ENCODE data around the gene AUTS2.
A peak's percentile ranks its signal among the peaks of the same experiment; 100 is the strongest.

AUTS2 gene

GRCh38 chr7:69883399-69883891, 285.2 kb downstream of the AUTS2 start:
- Histone ChIP-seq H2AFZ (ENCODE audit: low read depth, low read length, severe bottlenecking) (no peak overlapping the region), H3K9ac (ENCODE audit: low read length) (no peak overlapping the region), H3K36me3 (ENCODE audit: low read length) (no peaks in the 10 kb centered on the region), H3K79me2 (ENCODE audit: insufficient read depth, low read length) (peaks cover 4% of the 10 kb centered on the region; the same call in 1 of the 2 replicates), H4K20me1 (ENCODE audit: low read depth, low read length) (0 out of 2 replicates have a peak, but pooled peaks cover 4% of the 10 kb centered on the region), H3K27me3 (ENCODE audit: low read length) (no peaks in the 10 kb centered on the region), H3F3A (ENCODE audit: insufficient read depth) (peaks cover 9% of the 10 kb centered on the region; the same call in 1 of the 2 replicates), H3K9me2 (replicated peaks; ENCODE audit: insufficient read depth, low read length) (no peaks in the 10 kb centered on the region), H3K9me3 (ENCODE audit: insufficient read depth, low read length) (no peaks in the 10 kb centered on the region), H3K27ac (ENCODE audit: low read depth, low read length) (no peak overlapping the region), H3K4me3 (ENCODE audit: insufficient read depth, low read length, poor library complexity, severe bottlenecking) (no peak overlapping the region), H3K4me2 (ENCODE audit: low read depth, low read length, poor library complexity, severe bottlenecking) (no peak overlapping the region)
- TF ChIP-seq EZH2phosphoT487 (conservative IDR thresholded peaks at IDR 0.05; ENCODE audit: low read length), result no peak
- TF ChIP-seq, protein P1, sequence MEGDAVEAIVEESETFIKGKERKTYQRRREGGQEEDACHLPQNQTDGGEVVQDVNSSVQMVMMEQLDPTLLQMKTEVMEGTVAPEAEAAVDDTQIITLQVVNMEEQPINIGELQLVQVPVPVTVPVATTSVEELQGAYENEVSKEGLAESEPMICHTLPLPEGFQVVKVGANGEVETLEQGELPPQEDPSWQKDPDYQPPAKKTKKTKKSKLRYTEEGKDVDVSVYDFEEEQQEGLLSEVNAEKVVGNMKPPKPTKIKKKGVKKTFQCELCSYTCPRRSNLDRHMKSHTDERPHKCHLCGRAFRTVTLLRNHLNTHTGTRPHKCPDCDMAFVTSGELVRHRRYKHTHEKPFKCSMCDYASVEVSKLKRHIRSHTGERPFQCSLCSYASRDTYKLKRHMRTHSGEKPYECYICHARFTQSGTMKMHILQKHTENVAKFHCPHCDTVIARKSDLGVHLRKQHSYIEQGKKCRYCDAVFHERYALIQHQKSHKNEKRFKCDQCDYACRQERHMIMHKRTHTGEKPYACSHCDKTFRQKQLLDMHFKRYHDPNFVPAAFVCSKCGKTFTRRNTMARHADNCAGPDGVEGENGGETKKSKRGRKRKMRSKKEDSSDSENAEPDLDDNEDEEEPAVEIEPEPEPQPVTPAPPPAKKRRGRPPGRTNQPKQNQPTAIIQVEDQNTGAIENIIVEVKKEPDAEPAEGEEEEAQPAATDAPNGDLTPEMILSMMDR (IDR thresholded peaks at IDR 0.05; ENCODE audit: insufficient read depth, low read length, poor library complexity, severe bottlenecking), result no peak

DNA sequence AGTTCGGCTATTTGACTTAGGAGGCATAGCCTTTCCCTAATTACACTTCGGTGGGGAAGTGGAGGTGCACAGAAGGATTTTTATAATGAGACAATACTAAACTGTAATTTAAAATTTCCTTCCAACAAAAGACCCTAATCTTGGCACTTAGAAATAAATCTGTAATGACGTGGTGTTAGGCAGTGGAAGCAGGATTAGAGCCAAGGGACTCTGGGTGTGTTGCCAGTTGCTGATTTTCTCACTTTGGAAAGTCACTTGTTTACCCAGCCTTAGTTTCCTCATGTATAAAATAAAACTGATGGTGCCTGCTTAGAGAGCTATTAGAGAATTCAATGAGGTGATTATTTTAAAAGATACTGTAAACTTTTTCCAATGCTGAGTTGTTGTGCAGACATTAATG, 287.2 kb downstream of the AUTS2 start:
- H3F3A ChIP-seq (ENCODE audit: insufficient read depth), result peaks cover 14% of the 10 kb centered on the region; the same call in 1 of the 2 replicates
- TF ChIP-seq, protein P1 (IDR thresholded peaks at IDR 0.05; ENCODE audit: insufficient read depth, low read length, poor library complexity, severe bottlenecking), result no peak
- no peak for TF ChIP-seq EZH2phosphoT487 (conservative IDR thresholded peaks at IDR 0.05; ENCODE audit: low read length)
- H3K79me2 ChIP-seq (ENCODE audit: insufficient read depth, low read length), result peaks cover 17% of the 10 kb centered on the region; the same call in 1 of the 2 replicates

DNA sequence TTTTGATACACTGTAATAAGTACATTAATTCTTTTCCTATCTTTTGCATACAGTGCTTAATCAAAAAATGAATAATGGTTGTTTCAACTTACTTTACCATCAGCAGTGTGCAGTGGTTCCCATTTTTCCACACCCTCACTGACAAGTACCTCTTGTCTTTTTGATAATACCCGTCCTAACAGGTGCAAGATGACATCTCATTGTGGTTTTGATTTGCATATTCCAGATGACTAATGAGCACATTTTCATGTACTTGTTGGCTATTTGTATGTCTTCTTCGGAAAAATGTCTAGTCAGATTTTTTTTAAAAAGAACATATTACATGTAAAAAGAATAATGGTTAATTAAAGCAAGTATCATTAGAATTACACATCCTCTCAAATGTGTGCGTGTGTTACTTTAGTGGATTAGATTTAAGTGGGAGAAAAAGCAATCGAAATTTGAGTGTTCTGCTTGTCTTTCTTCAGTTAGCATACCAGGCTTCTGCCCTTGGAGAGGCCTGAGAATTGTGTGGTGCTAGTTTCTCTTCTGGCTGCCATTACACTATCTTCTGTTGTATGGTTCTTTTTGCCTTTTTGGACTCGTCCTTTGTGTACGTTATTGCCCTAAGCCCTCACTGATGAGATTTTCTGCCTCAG, 291.2 kb downstream of the AUTS2 start:
- peak overlapping the region; percentile 35 for H3K9ac ChIP-seq (ENCODE audit: low read length)
- no peaks in the 10 kb centered on the region for H4K20me1 ChIP-seq (ENCODE audit: low read depth, low read length)
- H3K36me3 ChIP-seq (ENCODE audit: low read length), result no peaks in the 10 kb centered on the region
- peaks cover 33% of the 10 kb centered on the region for H3K79me2 ChIP-seq (ENCODE audit: insufficient read depth, low read length)
- H3K4me2 ChIP-seq (ENCODE audit: low read depth, low read length, poor library complexity, severe bottlenecking), result peak overlapping the region; percentile 62
- TF ChIP-seq, protein P1 (IDR thresholded peaks at IDR 0.05; ENCODE audit: insufficient read depth, low read length, poor library complexity, severe bottlenecking), result no peak
- TF ChIP-seq EZH2phosphoT487 (conservative IDR thresholded peaks at IDR 0.05; ENCODE audit: low read length), result no peak
- H3K27me3 ChIP-seq (ENCODE audit: low read length), result no peaks in the 10 kb centered on the region
- H3K27ac ChIP-seq (ENCODE audit: low read depth, low read length), result peak overlapping the region; percentile 83
- no peaks in the 10 kb centered on the region for H3K9me3 ChIP-seq (ENCODE audit: insufficient read depth, low read length)
- H3K4me3 ChIP-seq (ENCODE audit: insufficient read depth, low read length, poor library complexity, severe bottlenecking), result peak overlapping the region; percentile 35
- no peak overlapping the region for H2AFZ ChIP-seq (ENCODE audit: low read depth, low read length, severe bottlenecking)
- H3F3A ChIP-seq (ENCODE audit: insufficient read depth), result peaks cover 21% of the 10 kb centered on the region
- H3K9me2 ChIP-seq (replicated peaks; ENCODE audit: insufficient read depth, low read length), result no peaks in the 10 kb centered on the region

More for the DNA sequence above, 287.2 kb downstream of the AUTS2 start:
- H3K9me2 ChIP-seq (replicated peaks; ENCODE audit: insufficient read depth, low read length), result no peaks in the 10 kb centered on the region
- no peak overlapping the region for H3K9ac ChIP-seq (ENCODE audit: low read length)
- no peak overlapping the region for H3K4me2 ChIP-seq (ENCODE audit: low read depth, low read length, poor library complexity, severe bottlenecking)
- H3K27me3 ChIP-seq (ENCODE audit: low read length), result no peaks in the 10 kb centered on the region
- H3K27ac ChIP-seq (ENCODE audit: low read depth, low read length), result no peak overlapping the region
- H4K20me1 ChIP-seq (ENCODE audit: low read depth, low read length), result 0 out of 2 replicates have a peak, but pooled peaks cover 4% of the 10 kb centered on the region
- no peak overlapping the region for H3K4me3 ChIP-seq (ENCODE audit: insufficient read depth, low read length, poor library complexity, severe bottlenecking)
- no peaks in the 10 kb centered on the region for H3K36me3 ChIP-seq (ENCODE audit: low read length)
- no peak overlapping the region for H2AFZ ChIP-seq (ENCODE audit: low read depth, low read length, severe bottlenecking)
- H3K9me3 ChIP-seq (ENCODE audit: insufficient read depth, low read length), result no peaks in the 10 kb centered on the region

All from SU-DHL-6 (cell line).